ENCODE measurements around the gene HMGN3.
"Not testable (repeated sequence)": the region's sequence is repeated elsewhere in the genome, so short reads cannot be mapped to it uniquely, and the experiment has no call there.

The HMGN3 gene

DNA sequence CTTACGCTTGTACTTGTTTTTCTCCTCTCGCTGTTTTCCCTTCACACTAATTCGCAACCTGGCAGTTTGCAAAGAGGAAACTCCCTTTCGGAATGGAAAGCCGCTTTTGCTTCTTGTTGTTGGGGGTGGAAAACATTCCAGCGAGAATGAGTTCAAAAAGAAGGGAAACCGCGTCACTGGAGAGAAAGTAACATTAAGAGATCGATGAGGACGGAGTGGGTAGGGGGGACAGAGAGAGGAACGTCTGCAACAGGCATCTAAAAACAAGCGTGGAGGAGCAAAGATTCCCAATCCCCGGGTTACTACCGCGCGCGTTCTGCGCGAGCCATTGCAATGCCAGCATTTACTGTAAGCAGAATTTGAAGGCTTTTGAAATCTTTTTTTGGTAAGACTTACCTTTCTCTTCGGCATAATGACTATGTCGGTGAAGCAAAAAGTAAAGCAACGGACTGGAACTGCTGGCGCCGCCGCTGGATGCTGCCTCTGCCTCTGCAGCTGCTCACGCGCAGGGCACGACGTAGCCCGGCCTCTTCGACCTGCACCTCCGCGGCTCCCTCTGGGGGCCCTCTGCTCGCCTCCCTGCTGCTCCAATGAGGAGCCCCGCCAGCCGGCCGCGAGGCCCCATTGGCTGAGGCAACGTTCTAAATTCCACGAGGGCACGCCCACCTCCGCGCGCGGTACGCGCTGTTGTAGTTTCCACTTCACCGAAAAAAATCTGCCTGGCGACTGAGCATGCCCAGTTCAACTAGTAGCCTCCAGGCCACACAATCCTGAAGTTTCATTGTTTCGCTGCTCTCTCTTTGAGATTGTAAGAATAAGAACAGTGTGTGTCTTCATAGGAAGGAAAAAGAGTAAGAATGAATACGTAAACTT, at the start of gene HMGN3:
Gene HMGN3, minus strand, starts transcription at position 533 of the 873 bp plus-strand sequence.
- peak; percentile 88 for DNase-seq (ENCODE audit: low read depth)

GRCh38 chr6:79280756-79281155, 46.3 kb upstream of the HMGN3 start:
- no peak for DNase-seq (ENCODE audit: low read depth)

DNA sequence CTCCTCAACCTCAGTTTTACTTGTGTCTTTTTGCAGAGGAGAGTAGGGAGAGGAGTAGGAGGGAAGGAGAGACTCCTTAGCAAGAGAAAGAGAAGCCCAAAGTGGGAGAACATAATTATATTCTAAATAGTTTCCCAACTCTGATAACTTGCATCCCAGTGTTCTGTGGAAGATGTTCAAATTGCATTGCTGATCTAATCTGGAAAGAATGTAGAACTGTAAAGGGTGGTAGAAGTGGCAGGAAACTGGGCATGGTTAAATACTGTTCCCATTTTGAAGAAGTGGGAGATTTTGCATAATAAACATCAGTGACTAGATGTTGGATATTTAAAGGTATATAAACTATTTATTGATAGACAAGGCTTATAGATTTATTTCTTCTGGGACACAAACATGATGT, 42.6 kb upstream of the HMGN3 start:
- no peak for DNase-seq (ENCODE audit: low read depth)

GRCh38 chr6:79269877-79270276, 35.4 kb upstream of the HMGN3 start:
- DNase-seq (ENCODE audit: low read depth) = no peak

DNA sequence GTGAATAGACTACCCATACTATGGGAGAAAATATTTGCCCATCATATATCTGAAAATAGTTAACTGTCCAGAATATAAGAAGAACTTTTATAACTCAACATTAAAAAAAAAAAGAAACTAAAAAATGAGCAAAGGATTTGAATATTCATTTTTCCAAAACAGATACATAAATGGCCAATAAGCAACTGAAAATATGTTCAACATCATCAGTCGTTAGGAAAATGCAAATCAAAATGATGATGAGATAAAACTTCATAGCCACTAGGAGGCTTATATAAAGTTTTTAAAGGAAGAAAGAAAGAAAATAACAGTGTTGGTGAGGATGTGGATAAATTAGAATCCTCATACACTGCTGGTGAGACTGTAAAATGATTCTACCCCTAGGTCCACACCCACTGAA, 32.6 kb upstream of the HMGN3 start:
- DNase-seq (ENCODE audit: low read depth) = no peak

DNA sequence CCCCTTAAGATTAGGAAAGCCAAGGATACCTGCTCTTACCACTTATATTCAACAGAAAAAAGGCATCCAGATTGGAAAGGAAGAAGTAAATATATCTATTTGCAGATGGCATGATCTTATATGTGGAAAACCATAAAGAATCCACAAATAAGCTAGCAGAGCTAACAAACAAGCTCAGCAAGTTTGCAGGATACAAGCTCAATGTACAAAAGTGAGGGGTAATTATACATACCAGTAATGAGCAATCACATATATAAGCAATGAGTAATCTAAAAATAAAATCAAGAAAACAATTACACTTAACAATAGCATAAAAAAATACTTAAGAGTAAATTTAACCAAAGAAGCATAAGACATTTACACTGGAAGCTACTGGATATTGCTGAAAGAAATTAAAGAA, 31.6 kb upstream of the HMGN3 start:
- DNase-seq (ENCODE audit: low read depth) = no peak

GRCh38 chr6:79263359-79263758, 28.9 kb upstream of the HMGN3 start:
- DNase-seq (ENCODE audit: low read depth) = no peak

- DNase-seq (ENCODE audit: low read depth) = no peak
Measured at GRCh38 chr6:79261666-79262065, 27.2 kb upstream of the HMGN3 start.

GRCh38 chr6:79260772-79261171, 26.3 kb upstream of the HMGN3 start:
- no peak for DNase-seq (ENCODE audit: low read depth)

DNA sequence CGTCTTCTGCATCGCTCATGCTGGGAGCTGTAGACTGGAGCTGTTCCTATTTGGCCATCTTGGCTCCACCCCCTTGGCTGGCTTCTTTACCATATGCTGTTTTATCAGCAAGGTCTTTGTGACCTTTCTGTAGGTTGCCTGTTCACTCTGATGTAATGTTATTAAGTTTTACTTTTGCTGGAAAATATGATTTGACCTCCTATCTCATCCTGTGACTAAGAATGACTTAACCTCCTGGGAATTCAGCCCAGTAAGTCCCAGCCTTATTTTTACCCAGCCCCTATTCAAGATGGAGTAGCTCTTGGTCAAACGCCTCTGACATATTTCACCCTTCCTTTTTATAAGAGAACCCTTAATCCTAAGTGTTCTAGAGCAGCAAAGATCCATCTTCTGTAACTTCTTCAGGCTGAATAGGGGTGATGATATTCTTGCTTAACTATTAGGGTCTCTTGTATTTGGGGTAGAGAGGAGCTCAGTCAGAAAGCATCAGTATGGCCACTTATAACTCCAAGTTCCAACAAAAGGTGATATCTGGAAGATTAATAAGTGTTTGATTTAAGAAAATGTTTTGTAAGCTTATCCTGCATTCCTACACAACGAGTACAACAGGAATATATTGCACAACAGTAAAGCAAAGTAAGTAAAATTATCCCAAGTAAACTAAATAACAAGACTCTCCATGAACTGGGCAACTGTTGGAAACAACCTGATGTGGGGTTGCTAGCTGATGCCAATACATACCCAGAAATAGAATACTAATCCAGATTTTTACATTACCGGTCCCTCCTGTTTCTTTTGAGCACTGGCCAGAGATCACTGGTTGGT, 23.1 kb upstream of the HMGN3 start:
- DNase-seq (ENCODE audit: low read depth) = no peak

- not testable (repeated sequence) for DNase-seq (ENCODE audit: low read depth)
Measured at GRCh38 chr6:79256770-79257169, 22.3 kb upstream of the HMGN3 start.

DNA sequence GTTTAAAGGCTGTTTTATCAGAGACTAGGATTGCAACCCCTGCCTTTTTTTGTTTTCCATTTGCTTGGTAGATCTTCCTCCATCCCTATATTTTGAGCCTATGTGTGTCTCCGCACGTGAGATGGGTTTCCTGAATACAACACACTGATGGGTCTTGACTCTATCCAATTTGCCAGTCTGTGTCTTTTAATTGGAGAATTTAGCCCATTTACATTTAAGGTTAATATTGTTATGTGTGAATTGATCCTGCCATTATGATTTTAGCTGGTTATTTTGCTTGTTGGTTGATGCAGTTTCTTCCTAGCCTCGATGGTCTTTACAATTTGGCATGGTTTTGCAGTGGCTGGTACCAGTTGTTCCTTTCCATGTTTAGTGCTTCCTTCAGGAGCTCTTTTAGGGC, 20.6 kb upstream of the HMGN3 start:
- not testable (repeated sequence) for DNase-seq (ENCODE audit: low read depth)

- DNase-seq (ENCODE audit: low read depth) = no peak
Measured at GRCh38 chr6:79250559-79250958, 16.1 kb upstream of the HMGN3 start.

DNA sequence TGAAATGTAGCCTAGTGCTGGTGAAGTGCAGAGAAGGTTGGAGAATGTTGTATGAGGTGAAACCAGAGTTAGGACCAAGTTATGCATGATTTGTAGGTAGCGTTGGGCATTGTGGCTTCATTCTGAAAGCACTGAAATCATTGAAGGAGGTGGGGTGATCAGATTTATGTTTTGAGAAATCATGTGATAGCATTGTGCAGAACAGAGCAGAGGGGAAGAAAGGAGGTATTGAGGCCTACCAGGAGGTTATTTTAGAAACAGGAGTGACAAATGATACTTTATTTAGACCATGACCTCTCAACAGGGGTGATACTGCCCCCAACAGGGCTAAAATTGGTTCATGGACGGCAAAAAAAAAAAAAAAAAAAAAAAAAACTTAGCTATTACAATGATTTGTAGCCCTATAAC, 15.6 kb upstream of the HMGN3 start:
- no peak for DNase-seq (ENCODE audit: low read depth)

GRCh38 chr6:79249136-79249535, 14.7 kb upstream of the HMGN3 start:
- DNase-seq (ENCODE audit: low read depth) = no peak

DNA sequence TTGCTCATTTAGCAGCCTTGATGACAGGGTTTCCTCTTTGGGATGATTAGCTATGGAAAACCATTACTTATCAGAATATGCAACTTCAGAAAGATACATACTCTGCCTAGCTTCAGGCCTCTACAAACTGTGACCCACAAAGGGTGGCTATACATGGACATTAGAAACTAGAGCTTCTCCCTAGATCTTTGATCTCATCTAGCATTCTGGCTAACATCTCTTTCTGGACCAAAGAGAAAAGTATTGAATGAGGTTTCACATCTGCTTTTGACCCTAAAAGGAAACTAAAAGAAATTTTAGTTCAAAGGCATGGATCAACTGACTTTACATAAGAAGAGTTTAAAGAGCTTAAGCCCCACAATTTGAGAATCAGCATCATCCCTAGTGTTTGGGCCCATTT, 12.4 kb upstream of the HMGN3 start:
- DNase-seq (ENCODE audit: low read depth) = no peak

DNA sequence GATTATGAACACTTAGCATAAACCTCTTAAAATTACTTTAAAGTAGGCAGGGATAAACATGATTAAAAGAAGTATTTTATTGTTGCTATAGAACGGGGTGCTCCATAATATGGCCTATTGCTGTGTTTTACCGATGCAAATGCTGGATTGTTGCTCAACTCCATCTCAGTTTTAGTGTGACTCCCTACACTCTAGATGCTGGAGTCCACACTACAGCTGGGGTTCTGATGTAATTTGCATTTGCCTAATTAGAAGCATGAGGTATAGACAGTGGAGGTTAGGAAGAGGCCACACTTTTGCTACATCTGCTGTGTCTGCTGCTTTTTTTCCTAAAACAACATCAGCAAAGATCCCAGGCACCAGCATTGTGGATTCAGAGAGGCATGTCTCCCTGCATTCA, 6.7 kb upstream of the HMGN3 start:
- no peak for DNase-seq (ENCODE audit: low read depth)

DNA sequence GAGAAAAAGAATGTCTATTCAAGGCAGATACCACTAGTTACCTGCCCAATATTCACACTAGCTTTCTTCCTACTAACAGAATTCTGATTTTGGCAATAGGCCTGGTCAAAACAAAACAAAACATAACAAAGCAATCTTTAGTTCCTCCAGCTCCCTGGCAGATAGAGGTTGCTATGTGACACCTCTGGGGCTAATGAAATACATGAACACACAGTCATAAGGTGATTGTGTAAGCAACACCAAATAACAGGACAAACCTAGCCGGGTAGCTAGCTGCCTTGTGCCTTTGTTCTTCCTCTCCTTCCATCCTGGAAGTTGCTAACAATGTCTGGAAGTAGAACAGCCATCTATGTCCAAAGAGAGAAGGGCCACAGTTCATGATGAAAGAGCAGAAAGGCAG, 6.0 kb upstream of the HMGN3 start:
- no peak for DNase-seq (ENCODE audit: low read depth)

DNA sequence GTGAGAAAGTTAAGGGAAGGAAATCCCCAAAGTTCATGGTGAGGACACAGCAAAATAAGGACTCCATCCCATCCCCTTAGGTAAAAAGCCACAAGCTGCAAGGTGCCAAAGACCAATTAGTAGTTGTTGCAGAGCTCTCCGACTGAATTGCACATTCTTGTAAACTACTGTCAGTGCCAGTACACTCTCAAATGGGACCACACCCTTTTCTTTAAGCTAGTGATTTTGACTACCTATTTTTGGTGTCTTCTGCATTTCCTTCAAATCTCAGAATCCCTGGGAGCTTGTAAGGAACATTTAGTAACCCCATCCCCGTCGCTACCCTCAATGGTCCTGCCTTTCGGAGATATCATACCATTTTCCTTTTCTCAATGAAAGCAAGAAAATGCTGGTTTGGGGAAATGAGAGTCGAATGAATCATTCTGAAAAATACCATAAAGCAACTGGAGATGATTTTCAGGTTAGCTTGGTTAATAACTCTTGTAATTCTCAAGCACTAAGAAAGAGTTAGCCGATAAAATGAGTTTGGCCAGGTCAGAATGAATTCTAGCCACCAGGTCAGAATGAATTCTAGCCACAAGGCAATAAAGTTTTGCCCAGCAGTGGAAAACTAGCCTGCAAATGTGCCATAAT, 5.2 kb upstream of the HMGN3 start:
- DNase-seq (ENCODE audit: low read depth) = no peak

- DNase-seq (ENCODE audit: low read depth) = no peak
Measured at GRCh38 chr6:79238919-79239318, 4.4 kb upstream of the HMGN3 start.

- no peak for DNase-seq (ENCODE audit: low read depth)
Measured at GRCh38 chr6:79236711-79237110, 2.2 kb upstream of the HMGN3 start.

GRCh38 chr6:79233611-79234149, 802 bp downstream of the HMGN3 start:
- peak; percentile 49 for DNase-seq (ENCODE audit: low read depth)

Data from activated T-helper 9 cell treated with anti-CD3 and anti-CD28 coated beads, Interleukin-2, amount 50 U/mL, for 16 hours (primary cell).